Dedifferentiated amniotic fluid mesenchymal stem cell (primary cell): Measurements from ENCODE around the gene SHB.
A peak's percentile ranks its signal among the peaks of the same experiment; 100 is the strongest.

ENCODE experiments used
- DNase-seq: peaks from one replicate; pipeline ENCODE4 v3.0.0-alpha.2; 2016; ENCODE audit errors: extremely low spot score

SHB gene

GRCh38 chr9:37953206-37953774 lies 115.7 kb downstream of the SHB start:
- no peak for DNase-seq

- peak; percentile 27 for DNase-seq
Measured at GRCh38 chr9:37952731-37953130, 116.3 kb downstream of the SHB start.

GRCh38 chr9:37951671-37952449 lies 117.2 kb downstream of the SHB start:
- DNase-seq: no peak

- no peak for DNase-seq
Measured at GRCh38 chr9:37950561-37950960, 118.5 kb downstream of the SHB start.

- DNase-seq: peak; percentile 43
Measured at GRCh38 chr9:37949576-37949975, 119.5 kb downstream of the SHB start.

- DNase-seq: no peak
Measured at GRCh38 chr9:37948417-37948980, 120.5 kb downstream of the SHB start.

- DNase-seq: no peak
Measured at GRCh38 chr9:37947977-37948376, 121.0 kb downstream of the SHB start.

GRCh38 chr9:37947471-37947870 lies 121.6 kb downstream of the SHB start:
- no peak for DNase-seq

- no peak for DNase-seq
Measured at GRCh38 chr9:37946971-37947370, 122.1 kb downstream of the SHB start.

GRCh38 chr9:37946041-37946440 lies 123.0 kb downstream of the SHB start:
- DNase-seq: no peak

GRCh38 chr9:37944671-37945481 lies 124.2 kb downstream of the SHB start:
- peak; percentile 29 for DNase-seq

GRCh38 chr9:37944266-37944650 lies 124.8 kb downstream of the SHB start:
- DNase-seq: no peak

GRCh38 chr9:37943345-37944265 lies 125.4 kb downstream of the SHB start:
- DNase-seq: peak; percentile 79

GRCh38 chr9:37942621-37943344 lies 126.2 kb downstream of the SHB start:
- DNase-seq: no peak

- no peak for DNase-seq
Measured at GRCh38 chr9:37941253-37941652, 127.8 kb downstream of the SHB start.

GRCh38 chr9:37939575-37940095 lies 129.4 kb downstream of the SHB start:
- no peak for DNase-seq

GRCh38 chr9:37938121-37938891 lies 130.7 kb downstream of the SHB start:
- DNase-seq: peak; percentile 31

- no peak for DNase-seq
Measured at GRCh38 chr9:37937366-37937765, 131.7 kb downstream of the SHB start.

- peak; percentile 76 for DNase-seq
Measured at GRCh38 chr9:37936965-37937364, 132.1 kb downstream of the SHB start.

GRCh38 chr9:37936376-37936775 lies 132.7 kb downstream of the SHB start:
- no peak for DNase-seq
